ENCODE data around the gene NDUFB5. TPM values are rescaled to one million over a fixed set of nuclear protein-coding genes. Genes with fewer than 3 reads are reported as not detected.

The NDUFB5 gene
- total and polyA plus RNA-seq, 10 of the 15 experiments (the other 5 are each of a cell fraction or from before 2014, with no cell fraction given), result 82.0 to 320 (median 126) TPM

- CTCF ChIA-PET, result no interaction called here
These were observed 63.8 kb downstream of the NDUFB5 start for GRCh38 chr3:179668429-179668828.

More at GRCh38 chr3:179668429-179668828, 63.8 kb downstream of the NDUFB5 start:
- no peak overlapping the region for H2AFZ ChIP-seq (ENCODE audit: control insufficient read depth, low read depth, low read length)
- H3K27me3 ChIP-seq (replicated peaks in 1 of 2; ENCODE audit: control insufficient read depth in 2 of 2, insufficient read depth in 2 of 2, low read length in 1 of 2), result no peaks in the 10 kb centered on the region
- ATAC-seq, result no peak
- H3K9ac ChIP-seq (ENCODE audit: control insufficient read depth, insufficient read depth, low read length), result no peak overlapping the region
- no peak for DNase-seq (ENCODE audit: low read depth, low spot score)
- SMC1A ChIA-PET (ENCODE audit: uncharacterized antibody, unreplicated experiment), result interaction anchor here (0.6 kb wide), 1 partner anchor 10 kb away, joined by 3 read pairs; no protein-coding TSS in a partner anchor
- RAD21 ChIA-PET (ENCODE audit: unreplicated experiment), result no interaction called here
- in situ Hi-C loops (cut with MboI) (no loop called here), intact Hi-C loops (cut with micrococcal nuclease; ENCODE audit: unreplicated experiment) (no loop called here)
- no peaks in the 10 kb centered on the region for H4K20me1 ChIP-seq (ENCODE audit: control insufficient read depth, insufficient read depth)
- no peak overlapping the region for H3K4me3 ChIP-seq
- WGBS (ENCODE audit: insufficient coverage, insufficient replicate concordance, low lambda C conversion rate, missing lambda C conversion rate), result 100% methylated on average over 1 of the region's 1 CpG
- BruUV-seq (replicated peaks), result no TSS peak
- H3K4me1 ChIP-seq (ENCODE audit: control insufficient read depth, insufficient read depth, low read length), result no peaks in the 10 kb centered on the region
- H3K9me3 ChIP-seq (replicated peaks; ENCODE audit: control insufficient read depth, insufficient read depth, low read length), result no peaks in the 10 kb centered on the region
- H3K79me2 ChIP-seq (ENCODE audit: control insufficient read depth, insufficient read depth, low read length), result peaks cover 13% of the 10 kb centered on the region
- POLR2A ChIA-PET, result no interaction called here
- no peak for FAIRE-seq
- no peak for TF ChIP-seq IKZF2 (IDR thresholded peaks at IDR 0.05)
- TF ChIP-seq ZNF207 (IDR thresholded peaks at IDR 0.05; ENCODE audit: borderline replicate concordance), result no peak
- TF ChIP-seq EGR1 (IDR thresholded peaks at IDR 0.05; ENCODE audit: borderline replicate concordance in 1 of 2, low read depth in 2 of 2, low read length in 2 of 2), result no peak
- no peak for TF ChIP-seq TCF7 (IDR thresholded peaks at IDR 0.05; ENCODE audit: borderline replicate concordance)
- TF ChIP-seq HDAC6 (IDR thresholded peaks at IDR 0.05; ENCODE audit: unreplicated experiment), result no peak
- TF ChIP-seq, protein P1, sequence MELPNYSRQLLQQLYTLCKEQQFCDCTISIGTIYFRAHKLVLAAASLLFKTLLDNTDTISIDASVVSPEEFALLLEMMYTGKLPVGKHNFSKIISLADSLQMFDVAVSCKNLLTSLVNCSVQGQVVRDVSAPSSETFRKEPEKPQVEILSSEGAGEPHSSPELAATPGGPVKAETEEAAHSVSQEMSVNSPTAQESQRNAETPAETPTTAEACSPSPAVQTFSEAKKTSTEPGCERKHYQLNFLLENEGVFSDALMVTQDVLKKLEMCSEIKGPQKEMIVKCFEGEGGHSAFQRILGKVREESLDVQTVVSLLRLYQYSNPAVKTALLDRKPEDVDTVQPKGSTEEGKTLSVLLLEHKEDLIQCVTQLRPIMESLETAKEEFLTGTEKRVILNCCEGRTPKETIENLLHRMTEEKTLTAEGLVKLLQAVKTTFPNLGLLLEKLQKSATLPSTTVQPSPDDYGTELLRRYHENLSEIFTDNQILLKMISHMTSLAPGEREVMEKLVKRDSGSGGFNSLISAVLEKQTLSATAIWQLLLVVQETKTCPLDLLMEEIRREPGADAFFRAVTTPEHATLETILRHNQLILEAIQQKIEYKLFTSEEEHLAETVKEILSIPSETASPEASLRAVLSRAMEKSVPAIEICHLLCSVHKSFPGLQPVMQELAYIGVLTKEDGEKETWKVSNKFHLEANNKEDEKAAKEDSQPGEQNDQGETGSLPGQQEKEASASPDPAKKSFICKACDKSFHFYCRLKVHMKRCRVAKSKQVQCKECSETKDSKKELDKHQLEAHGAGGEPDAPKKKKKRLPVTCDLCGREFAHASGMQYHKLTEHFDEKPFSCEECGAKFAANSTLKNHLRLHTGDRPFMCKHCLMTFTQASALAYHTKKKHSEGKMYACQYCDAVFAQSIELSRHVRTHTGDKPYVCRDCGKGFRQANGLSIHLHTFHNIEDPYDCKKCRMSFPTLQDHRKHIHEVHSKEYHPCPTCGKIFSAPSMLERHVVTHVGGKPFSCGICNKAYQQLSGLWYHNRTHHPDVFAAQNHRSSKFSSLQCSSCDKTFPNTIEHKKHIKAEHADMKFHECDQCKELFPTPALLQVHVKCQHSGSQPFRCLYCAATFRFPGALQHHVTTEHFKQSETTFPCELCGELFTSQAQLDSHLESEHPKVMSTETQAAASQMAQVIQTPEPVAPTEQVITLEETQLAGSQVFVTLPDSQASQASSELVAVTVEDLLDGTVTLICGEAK (IDR thresholded peaks at IDR 0.05; ENCODE audit: borderline replicate concordance), result no peak
- no peak for TF ChIP-seq ZSCAN29 (IDR thresholded peaks at IDR 0.05)
- TF ChIP-seq YBX1 (IDR thresholded peaks at IDR 0.05), result no peak
- no peak for TF ChIP-seq ELK1 (IDR thresholded peaks at IDR 0.05; ENCODE audit: low read depth, low read length)
- no peak for TF ChIP-seq FOS (IDR thresholded peaks at IDR 0.05; ENCODE audit: borderline replicate concordance, extremely low read depth, insufficient read length)
- no peaks in the 10 kb centered on the region; a peak in 1 of 4 replicates for H3K36me3 ChIP-seq (ENCODE audit: control insufficient read depth in 2 of 2, insufficient read depth in 2 of 2, low read length in 1 of 2)
- no peak overlapping the region for H3K4me2 ChIP-seq (ENCODE audit: control insufficient read depth, insufficient read depth)
- H3K27ac ChIP-seq (ENCODE audit: control insufficient read depth, insufficient read depth), result no peak overlapping the region
